Measurements from ENCODE around the gene TLE4. TPM values are rescaled to one million over a fixed set of nuclear protein-coding genes. Genes with fewer than 3 reads are reported as not detected.

TLE4 gene
- total and polyA plus RNA-seq, 2 experiments from 2014 or later: 45.8 to 72.9 TPM

GRCh38 chr9:79615038-79615437 is 43.3 kb downstream of the TLE4 start (continued):
- TF ChIP-seq CTCF (conservative IDR thresholded peaks at IDR 0.05; ENCODE audit: low read depth in 2 of 2): no peak

DNA sequence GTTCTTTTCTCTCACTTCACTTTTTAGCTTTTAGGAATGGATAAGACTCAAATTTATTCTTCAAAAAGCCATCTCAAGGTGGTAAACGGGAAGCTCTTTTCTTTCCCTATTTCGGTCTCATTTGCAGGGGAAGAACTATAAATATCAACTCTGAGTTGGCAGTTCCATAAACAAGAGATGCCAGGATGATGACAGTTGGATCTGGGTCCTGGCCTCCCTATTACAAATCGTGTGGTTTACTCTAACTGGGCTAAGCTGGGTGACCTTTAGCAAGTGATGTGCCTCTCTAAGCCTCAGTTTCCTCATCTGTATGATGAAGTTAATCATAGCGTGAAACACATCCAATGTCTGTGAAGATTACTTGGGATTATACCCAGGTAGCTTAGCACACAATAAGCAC is 44.2 kb downstream of the TLE4 start:
- Mint-ChIP-seq H3K27me3 (ENCODE audit: insufficient read depth, low read depth, poor library complexity) (no peaks in the 10 kb centered on the region), H3K4me1 (peaks cover 57% of the 10 kb centered on the region), H3K27ac (no peak overlapping the region), H3K36me3 (ENCODE audit: low read depth) (no peaks in the 10 kb centered on the region), H3K9me3 (no peaks in the 10 kb centered on the region), H3K4me3 (no peak overlapping the region)
- DNase-seq (ENCODE audit: low spot score) (no peak), ATAC-seq (no peak)
- no peak overlapping the region for H3K4me2 ChIP-seq
- H3K9me2 ChIP-seq (ENCODE audit: insufficient read depth): no peaks in the 10 kb centered on the region
- H3K4me3 ChIP-seq: no peak overlapping the region
- H4K20me1 ChIP-seq (replicated peaks; ENCODE audit: insufficient read depth): peaks cover 14% of the 10 kb centered on the region
- no peaks in the 10 kb centered on the region for H3K27me3 ChIP-seq (ENCODE audit: insufficient read depth)
- H3F3A ChIP-seq (replicated peaks; ENCODE audit: low read depth): no peaks in the 10 kb centered on the region
- H2AFZ ChIP-seq: no peak overlapping the region
- no peaks in the 10 kb centered on the region for H3K36me3 ChIP-seq (ENCODE audit: insufficient read depth)
- H3K79me2 ChIP-seq (replicated peaks; ENCODE audit: insufficient read depth): peaks cover 84% of the 10 kb centered on the region
- H3K4me1 ChIP-seq (ENCODE audit: insufficient read depth): peaks cover 44% of the 10 kb centered on the region
- no peak overlapping the region for H3K27ac ChIP-seq (ENCODE audit: low read depth)
- TF ChIP-seq CTCF (conservative IDR thresholded peaks at IDR 0.05; ENCODE audit: low read depth in 2 of 2): no peak
- TF ChIP-seq EZH2phosphoT487 (IDR thresholded peaks at IDR 0.05; ENCODE audit: unreplicated experiment): no peak
- TF ChIP-seq, protein P1, sequence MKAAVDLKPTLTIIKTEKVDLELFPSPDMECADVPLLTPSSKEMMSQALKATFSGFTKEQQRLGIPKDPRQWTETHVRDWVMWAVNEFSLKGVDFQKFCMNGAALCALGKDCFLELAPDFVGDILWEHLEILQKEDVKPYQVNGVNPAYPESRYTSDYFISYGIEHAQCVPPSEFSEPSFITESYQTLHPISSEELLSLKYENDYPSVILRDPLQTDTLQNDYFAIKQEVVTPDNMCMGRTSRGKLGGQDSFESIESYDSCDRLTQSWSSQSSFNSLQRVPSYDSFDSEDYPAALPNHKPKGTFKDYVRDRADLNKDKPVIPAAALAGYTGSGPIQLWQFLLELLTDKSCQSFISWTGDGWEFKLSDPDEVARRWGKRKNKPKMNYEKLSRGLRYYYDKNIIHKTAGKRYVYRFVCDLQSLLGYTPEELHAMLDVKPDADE (IDR thresholded peaks at IDR 0.05): no peak
- no peak for TF ChIP-seq STAT1 (IDR thresholded peaks at IDR 0.05; ENCODE audit: unreplicated experiment)
- no peak for TF ChIP-seq NANOG (IDR thresholded peaks at IDR 0.05; ENCODE audit: borderline replicate concordance)
- TF ChIP-seq ZNF114 (CRISPR knock-in tag; IDR thresholded peaks at IDR 0.05): no peak
- TF ChIP-seq JUNB (IDR thresholded peaks at IDR 0.05; ENCODE audit: unreplicated experiment): no peak
- TF ChIP-seq EZH2 (IDR thresholded peaks at IDR 0.05; ENCODE audit: low read depth, unreplicated experiment): no peak
- TF ChIP-seq, protein P2, sequence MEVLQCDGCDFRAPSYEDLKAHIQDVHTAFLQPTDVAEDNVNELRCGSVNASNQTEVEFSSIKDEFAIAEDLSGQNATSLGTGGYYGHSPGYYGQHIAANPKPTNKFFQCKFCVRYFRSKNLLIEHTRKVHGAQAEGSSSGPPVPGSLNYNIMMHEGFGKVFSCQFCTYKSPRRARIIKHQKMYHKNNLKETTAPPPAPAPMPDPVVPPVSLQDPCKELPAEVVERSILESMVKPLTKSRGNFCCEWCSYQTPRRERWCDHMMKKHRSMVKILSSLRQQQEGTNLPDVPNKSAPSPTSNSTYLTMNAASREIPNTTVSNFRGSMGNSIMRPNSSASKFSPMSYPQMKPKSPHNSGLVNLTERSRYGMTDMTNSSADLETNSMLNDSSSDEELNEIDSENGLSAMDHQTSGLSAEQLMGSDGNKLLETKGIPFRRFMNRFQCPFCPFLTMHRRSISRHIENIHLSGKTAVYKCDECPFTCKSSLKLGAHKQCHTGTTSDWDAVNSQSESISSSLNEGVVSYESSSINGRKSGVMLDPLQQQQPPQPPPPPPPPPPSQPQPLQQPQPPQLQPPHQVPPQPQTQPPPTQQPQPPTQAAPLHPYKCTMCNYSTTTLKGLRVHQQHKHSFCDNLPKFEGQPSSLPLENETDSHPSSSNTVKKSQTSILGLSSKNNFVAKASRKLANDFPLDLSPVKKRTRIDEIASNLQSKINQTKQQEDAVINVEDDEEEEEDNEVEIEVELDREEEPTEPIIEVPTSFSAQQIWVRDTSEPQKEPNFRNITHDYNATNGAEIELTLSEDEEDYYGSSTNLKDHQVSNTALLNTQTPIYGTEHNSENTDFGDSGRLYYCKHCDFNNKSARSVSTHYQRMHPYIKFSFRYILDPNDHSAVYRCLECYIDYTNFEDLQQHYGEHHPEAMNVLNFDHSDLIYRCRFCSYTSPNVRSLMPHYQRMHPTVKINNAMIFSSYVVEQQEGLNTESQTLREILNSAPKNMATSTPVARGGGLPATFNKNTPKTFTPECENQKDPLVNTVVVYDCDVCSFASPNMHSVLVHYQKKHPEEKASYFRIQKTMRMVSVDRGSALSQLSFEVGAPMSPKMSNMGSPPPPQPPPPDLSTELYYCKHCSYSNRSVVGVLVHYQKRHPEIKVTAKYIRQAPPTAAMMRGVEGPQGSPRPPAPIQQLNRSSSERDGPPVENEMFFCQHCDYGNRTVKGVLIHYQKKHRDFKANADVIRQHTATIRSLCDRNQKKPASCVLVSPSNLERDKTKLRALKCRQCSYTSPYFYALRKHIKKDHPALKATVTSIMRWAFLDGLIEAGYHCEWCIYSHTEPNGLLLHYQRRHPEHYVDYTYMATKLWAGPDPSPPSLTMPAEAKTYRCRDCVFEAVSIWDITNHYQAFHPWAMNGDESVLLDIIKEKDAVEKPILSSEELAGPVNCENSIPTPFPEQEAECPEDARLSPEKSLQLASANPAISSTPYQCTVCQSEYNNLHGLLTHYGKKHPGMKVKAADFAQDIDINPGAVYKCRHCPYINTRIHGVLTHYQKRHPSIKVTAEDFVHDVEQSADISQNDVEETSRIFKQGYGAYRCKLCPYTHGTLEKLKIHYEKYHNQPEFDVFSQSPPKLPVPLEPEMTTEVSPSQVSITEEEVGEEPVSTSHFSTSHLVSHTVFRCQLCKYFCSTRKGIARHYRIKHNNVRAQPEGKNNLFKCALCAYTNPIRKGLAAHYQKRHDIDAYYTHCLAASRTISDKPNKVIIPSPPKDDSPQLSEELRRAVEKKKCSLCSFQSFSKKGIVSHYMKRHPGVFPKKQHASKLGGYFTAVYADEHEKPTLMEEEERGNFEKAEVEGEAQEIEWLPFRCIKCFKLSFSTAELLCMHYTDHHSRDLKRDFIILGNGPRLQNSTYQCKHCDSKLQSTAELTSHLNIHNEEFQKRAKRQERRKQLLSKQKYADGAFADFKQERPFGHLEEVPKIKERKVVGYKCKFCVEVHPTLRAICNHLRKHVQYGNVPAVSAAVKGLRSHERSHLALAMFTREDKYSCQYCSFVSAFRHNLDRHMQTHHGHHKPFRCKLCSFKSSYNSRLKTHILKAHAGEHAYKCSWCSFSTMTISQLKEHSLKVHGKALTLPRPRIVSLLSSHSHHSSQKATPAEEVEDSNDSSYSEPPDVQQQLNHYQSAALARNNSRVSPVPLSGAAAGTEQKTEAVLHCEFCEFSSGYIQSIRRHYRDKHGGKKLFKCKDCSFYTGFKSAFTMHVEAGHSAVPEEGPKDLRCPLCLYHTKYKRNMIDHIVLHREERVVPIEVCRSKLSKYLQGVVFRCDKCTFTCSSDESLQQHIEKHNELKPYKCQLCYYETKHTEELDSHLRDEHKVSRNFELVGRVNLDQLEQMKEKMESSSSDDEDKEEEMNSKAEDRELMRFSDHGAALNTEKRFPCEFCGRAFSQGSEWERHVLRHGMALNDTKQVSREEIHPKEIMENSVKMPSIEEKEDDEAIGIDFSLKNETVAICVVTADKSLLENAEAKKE (CRISPR knock-in tag; IDR thresholded peaks at IDR 0.05): no peak
- TF ChIP-seq POLR2AphosphoS5 (IDR thresholded peaks at IDR 0.05; ENCODE audit: low read depth): no peak
- no peak for TF ChIP-seq CREB1 (CRISPR knock-in tag; IDR thresholded peaks at IDR 0.05; ENCODE audit: low read depth)

All from GM23338 (cell line).